Keratinocyte (primary cell): ENCODE results near the gene ANKRD10.

ENCODE experiments used
- CTCF ChIP-seq, 3 experiments: IDR thresholded peaks in 1 of 3; conservative IDR thresholded peaks in 1 of 3; optimal IDR thresholded peaks in 1 of 3; 2 replicates in 2 of 3; 3 replicates in 1 of 3; pipeline versions ENCODE3 to v1.5.1; 2011; ENCODE audit warnings: low read length in 3 of 3, mild to moderate bottlenecking in 3 of 3, moderate library complexity in 2 of 3, control low read depth in 1 of 3, inconsistent platforms in 1 of 3; ENCODE audit not compliant: insufficient read depth in 2 of 3; ENCODE audit errors: extremely low read depth in 1 of 3
- EZH2 ChIP-seq: IDR thresholded peaks from one replicate; pipeline ENCODE4 v1.6.1; 2012; ENCODE audit warnings: inconsistent platforms, mild to moderate bottlenecking, low read length, moderate library complexity

GRCh38 chr13:110841406-110841805 lies 73.5 kb downstream of the ANKRD10 start:
- TF ChIP-seq CTCF (optimal IDR thresholded peaks at IDR 0.05 in 1 of 3, IDR thresholded peaks at IDR 0.05 in 1 of 3, conservative IDR thresholded peaks at IDR 0.05 in 1 of 3; ENCODE audit: extremely low read depth in 1 of 3, insufficient read depth in 2 of 3, low read length in 3 of 3) = no peak
- TF ChIP-seq EZH2 = no peak
